NCI-H524 treated with DMSO at 0.1 percent for 48 hours (cell line): ENCODE results near the gene SNRPN.
"Not testable (repeated sequence)": the region's sequence is repeated elsewhere in the genome, so short reads cannot be mapped to it uniquely, and the experiment has no call there.

Source experiments
- DNase-seq: peaks from one replicate; lab custom pipeline; 2025; lab: John Stamatoyannopoulos, UW

The SNRPN gene

DNA sequence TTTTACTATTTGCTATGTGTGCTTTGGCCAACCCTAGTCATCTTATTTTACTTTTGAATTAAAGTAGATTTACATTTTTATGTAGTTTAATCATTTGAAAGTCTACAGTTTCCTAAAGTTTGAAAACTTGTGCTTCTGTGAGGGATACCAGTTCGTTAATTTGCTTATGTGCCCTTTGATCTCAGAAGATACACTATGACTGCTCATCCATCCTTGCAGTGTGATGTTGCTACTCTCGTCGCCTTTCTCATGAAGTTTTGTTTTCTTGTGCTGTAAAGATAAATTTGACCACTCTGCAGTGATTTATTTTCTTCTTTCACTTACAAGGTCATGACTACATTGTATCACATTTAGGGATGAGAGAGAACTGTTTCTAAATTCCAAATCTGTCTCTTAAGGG, 16.3 kb downstream of the SNRPN start:
- no peak for DNase-seq

DNA sequence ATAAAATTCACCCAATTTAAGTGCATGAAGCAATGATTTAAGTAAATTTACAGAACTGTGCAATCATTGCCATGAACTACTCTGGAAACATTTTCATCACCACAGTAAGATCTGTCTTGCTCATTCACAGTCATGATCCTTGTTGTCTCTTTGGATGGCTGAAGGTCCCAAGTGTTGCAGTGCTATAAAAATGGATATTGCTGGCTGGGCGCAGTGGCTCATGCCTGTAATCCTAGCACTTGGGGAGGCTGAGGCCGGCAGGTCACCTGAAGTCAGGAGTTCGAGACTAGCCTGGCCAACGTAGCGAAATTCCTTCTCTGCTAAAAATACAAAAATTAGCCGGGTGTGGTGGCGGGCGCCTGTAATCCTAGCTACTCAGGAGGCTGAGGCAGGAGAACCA, 17.0 kb downstream of the SNRPN start:
- DNase-seq: no peak

DNA sequence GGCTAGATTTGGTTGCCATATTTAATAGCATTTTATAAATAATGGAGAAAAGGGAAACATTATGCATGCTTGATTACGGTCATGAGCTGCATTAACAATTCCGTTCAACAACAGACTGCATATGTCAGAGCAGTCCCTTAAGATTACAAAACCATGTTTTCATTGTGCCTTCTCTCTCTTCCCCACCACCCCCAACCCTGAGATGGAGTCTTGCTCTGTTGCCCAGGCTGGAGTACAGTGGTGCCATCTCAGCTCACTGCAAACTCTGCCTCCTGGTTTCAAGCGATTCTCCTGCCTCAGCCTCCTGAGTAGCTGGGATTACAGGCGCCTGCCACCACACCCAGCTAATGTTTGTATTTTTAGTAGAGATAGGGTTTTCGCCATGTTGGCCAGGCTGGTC, 17.9 kb downstream of the SNRPN start:
- DNase-seq: not testable (repeated sequence)

DNA sequence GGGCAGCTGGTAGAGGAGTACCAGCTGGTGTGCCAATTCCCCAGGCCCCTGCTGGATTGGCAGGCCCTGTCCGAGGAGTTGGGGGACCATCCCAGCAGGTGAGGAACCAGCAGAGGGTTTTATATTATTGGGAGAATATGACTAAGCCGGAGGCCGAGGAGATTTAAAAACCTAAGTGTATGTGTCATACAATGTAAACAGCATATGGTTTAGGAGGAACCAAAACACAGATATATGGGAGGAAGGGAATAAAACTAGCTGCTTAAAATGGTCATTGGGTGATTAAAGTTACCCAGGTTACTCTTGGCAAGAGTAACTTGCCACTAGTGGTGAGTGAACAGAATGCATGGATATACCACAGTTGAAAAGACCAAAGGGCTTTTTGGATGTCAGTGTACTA, 22.1 kb downstream of the SNRPN start:
- no peak for DNase-seq

GRCh38 chr15:24977686-24978085, 22.9 kb downstream of the SNRPN start:
- DNase-seq: no peak

DNA sequence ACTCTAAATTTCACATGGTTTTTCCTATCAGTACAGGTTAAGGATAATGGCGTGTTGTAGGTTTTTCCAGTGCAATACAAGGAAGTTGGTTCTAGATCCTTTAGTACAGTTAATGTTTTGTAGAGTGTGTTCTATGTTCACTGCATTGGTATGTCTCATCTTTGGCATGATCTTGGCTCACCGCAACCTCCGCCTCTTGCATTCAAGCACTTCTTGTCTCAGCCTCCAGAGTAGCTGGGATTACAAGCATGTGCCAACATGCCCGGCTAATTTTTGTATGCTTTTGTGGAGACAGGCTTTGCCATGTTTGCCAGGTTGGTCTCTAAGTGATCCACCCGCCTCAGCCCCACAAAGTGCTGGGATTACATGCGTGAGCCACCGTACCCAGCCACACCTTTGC, 30.4 kb downstream of the SNRPN start:
- DNase-seq: no peak

- DNase-seq: no peak
Measured at GRCh38 chr15:24986653-24987052, 31.9 kb downstream of the SNRPN start.

GRCh38 chr15:25019434-25019833, 64.6 kb downstream of the SNRPN start:
- no peak for DNase-seq

DNA sequence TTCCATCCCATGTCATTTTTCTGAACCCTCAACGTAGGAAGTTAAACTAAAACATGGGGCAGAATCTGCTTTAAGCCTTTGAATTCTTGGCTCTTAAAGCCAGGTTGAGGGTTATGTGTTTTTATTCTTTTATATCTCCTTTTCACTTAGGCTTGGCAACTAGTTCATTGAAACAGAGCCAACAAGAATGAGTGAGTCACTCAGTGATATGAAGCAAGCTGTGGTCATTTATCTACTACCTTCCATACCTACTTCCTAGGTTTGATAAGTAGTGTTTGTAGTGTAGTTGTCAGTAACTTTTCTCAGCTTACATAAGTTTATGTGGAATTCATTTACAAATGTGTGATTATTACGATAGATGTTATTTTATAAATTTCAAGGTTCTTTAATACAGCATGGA, 67.4 kb downstream of the SNRPN start:
- no peak for DNase-seq
